CD14-positive monocyte (primary cell): ENCODE data around the gene SLC25A19. TPM values are rescaled to one million over a fixed set of nuclear protein-coding genes. Genes with fewer than 3 reads are reported as not detected.

Experiments used
- DNase-seq, 3 donors: peaks; one replicate each; pipeline ENCODE4 v3.0.0-alpha.2; 2011 to 2022
- H2AFZ ChIP-seq: 2 replicates; pipeline ENCODE4 v1.6.0; 2012; ENCODE audit warnings: mild to moderate bottlenecking, low read depth, low read length, inconsistent platforms; ENCODE audit not compliant: insufficient read depth, poor library complexity, severe bottlenecking
- H3K27ac ChIP-seq, 2 donors: 1 replicate in 1 of 2; 2 replicates in 1 of 2; pipeline ENCODE4 v1.5.1; 2012 to 2013; ENCODE audit warnings: low read length in 2 of 2, control low read depth in 1 of 2, inconsistent platforms in 1 of 2, low read depth in 1 of 2, mild to moderate bottlenecking in 1 of 2
- H3K27me3 ChIP-seq, 2 donors: one replicate each; pipeline versions ENCODE4 v1.6.0 to v1.6.1; 2011 to 2013; ENCODE audit warnings: low read length in 2 of 2; ENCODE audit not compliant: control insufficient read depth in 2 of 2, insufficient read depth in 2 of 2
- H3K36me3 ChIP-seq, 2 donors: replicated peaks in 1 of 2; 1 replicate in 1 of 2; 2 replicates in 1 of 2; pipeline versions ENCODE4 v1.5.1 to v1.6.1; 2012 to 2013; ENCODE audit warnings: low read length in 2 of 2, control low read depth in 1 of 2, inconsistent platforms in 1 of 2, mild to moderate bottlenecking in 1 of 2; ENCODE audit not compliant: insufficient read depth in 2 of 2, control insufficient read depth in 1 of 2
- H3K4me1 ChIP-seq, 2 donors: 1 replicate in 1 of 2; 2 replicates in 1 of 2; pipeline versions ENCODE4 v1.5.1 to v1.6.1; 2012 to 2013; ENCODE audit warnings: low read length in 2 of 2, control low read depth in 1 of 2, inconsistent platforms in 1 of 2, mild to moderate bottlenecking in 1 of 2, moderate library complexity in 1 of 2; ENCODE audit not compliant: insufficient read depth in 2 of 2, control insufficient read depth in 1 of 2
- H3K4me2 ChIP-seq: replicated peaks from 2 replicates; pipeline ENCODE3; 2012; ENCODE audit warnings: low read length, moderate library complexity, mild to moderate bottlenecking; ENCODE audit not compliant: poor library complexity, severe bottlenecking; ENCODE audit errors: extremely low read depth
- H3K4me3 ChIP-seq, 3 experiments: fragments of 200-600 bp in 1 of 3; sonication (generic) in 1 of 3; replicated peaks in 1 of 3; 1 replicate in 2 of 3; 2 replicates in 1 of 3; pipeline ENCODE4 v1.5.1; 2011 to 2013; ENCODE audit warnings: low read length in 3 of 3, mild to moderate bottlenecking in 3 of 3, control low read depth in 2 of 3, low read depth in 2 of 3, inconsistent platforms in 1 of 3, moderate library complexity in 1 of 3
- H3K79me2 ChIP-seq: 2 replicates; pipeline ENCODE4 v1.6.0; 2012; ENCODE audit warnings: mild to moderate bottlenecking, control low read depth, inconsistent platforms, low read length, moderate library complexity; ENCODE audit not compliant: insufficient read depth
- H3K9ac ChIP-seq: 2 replicates; pipeline ENCODE4 v1.6.0; 2017; ENCODE audit warnings: low read length, mild to moderate bottlenecking; ENCODE audit not compliant: insufficient read depth, poor library complexity, severe bottlenecking
- H3K9me3 ChIP-seq, 2 donors: replicated peaks in 1 of 2; 1 replicate in 1 of 2; 2 replicates in 1 of 2; pipeline versions ENCODE4 v1.5.1 to v1.6.1; 2012 to 2013; ENCODE audit warnings: low read length in 2 of 2, control low read depth in 1 of 2; ENCODE audit not compliant: control insufficient read depth in 1 of 2, insufficient read depth in 1 of 2
- H4K20me1 ChIP-seq: 2 replicates; pipeline ENCODE4 v1.6.0; 2012; ENCODE audit warnings: mild to moderate bottlenecking, low read length, control low read depth, moderate library complexity; ENCODE audit not compliant: insufficient read depth
- H3K27ac Mint-ChIP-seq, 7 donors: one replicate each; pipeline ENCODE4 v1.8.0; 2020; ENCODE audit warnings: mild to moderate bottlenecking in 7 of 7, mixed read lengths in 7 of 7, moderate library complexity in 6 of 7, inconsistent platforms in 2 of 7
- H3K27me3 Mint-ChIP-seq, 3 donors: one replicate each; pipeline ENCODE4 v1.8.0; 2021 to 2022; ENCODE audit warnings: low read depth in 3 of 3, mild to moderate bottlenecking in 3 of 3, mixed read lengths in 3 of 3, moderate library complexity in 3 of 3, inconsistent platforms in 1 of 3
- H3K36me3 Mint-ChIP-seq, 2 donors: one replicate each; pipeline ENCODE4 v1.8.0; 2020; ENCODE audit warnings: mixed read lengths in 2 of 2, inconsistent platforms in 1 of 2, mild to moderate bottlenecking in 1 of 2
- H3K4me1 Mint-ChIP-seq: one replicate; pipeline ENCODE4 v1.8.0; 2020; ENCODE audit warnings: mild to moderate bottlenecking, mixed read lengths
- H3K4me3 Mint-ChIP-seq, 2 donors: one replicate each; pipeline ENCODE4 v1.8.0; 2020; ENCODE audit warnings: mild to moderate bottlenecking in 2 of 2, mixed read lengths in 2 of 2, moderate library complexity in 1 of 2
- H3K9me3 Mint-ChIP-seq, 7 donors: one replicate each; pipeline ENCODE4 v1.8.0; 2020 to 2022; ENCODE audit warnings: mixed read lengths in 7 of 7, mild to moderate bottlenecking in 6 of 7, moderate library complexity in 6 of 7, inconsistent platforms in 2 of 7
- WGBS: methylation state at CpG from one replicate; pipeline ENCODE4 v1.1.5; 2013; ENCODE audit warnings: missing lambda C conversion rate; ENCODE audit not compliant: insufficient coverage; 5-methylcytosine and 5-hydroxymethylcytosine counted together
- intact Hi-C, 2 donors: fragments of 100-400 bp; cut with micrococcal nuclease; formaldehyde crosslinking; loops; one replicate each; pipeline versions ENCODE4 v1.15.0 to v1.15.1; 2023
- polyA plus RNA-seq, 3 donors: library from polyadenylated mRNA; depleted of rRNA in 1 of 3; unstranded in 2 of 3; stranded (reverse) in 1 of 3; fragments of 300-500 nt in 2 of 3; fragments of >200 nt in 1 of 3; fragmentation: Illumina TruSeq in 2 of 3; gene quantifications; 1 replicate in 2 of 3; 2 replicates in 1 of 3; pipeline ENCODE4 v1.2.3, GENCODE V29; 2012 to 2021
- TF ChIP-seq, protein P1 (sequence below): fragments of 200-600 bp; IDR thresholded peaks from one replicate; pipeline ENCODE4 v1.8.0; 2022; ENCODE audit warnings: antibody characterized with exemption, mild to moderate bottlenecking

Gene SLC25A19
- polyA plus RNA-seq, 3 donors = 14.4 to 21.5 (median 18.8) TPM

- no peaks in the 10 kb centered on the region for H3K9me3 ChIP-seq
- H3K4me3 ChIP-seq = peak overlapping the region; percentile 71 to 92 (median 83)
- TF ChIP-seq, protein P1, sequence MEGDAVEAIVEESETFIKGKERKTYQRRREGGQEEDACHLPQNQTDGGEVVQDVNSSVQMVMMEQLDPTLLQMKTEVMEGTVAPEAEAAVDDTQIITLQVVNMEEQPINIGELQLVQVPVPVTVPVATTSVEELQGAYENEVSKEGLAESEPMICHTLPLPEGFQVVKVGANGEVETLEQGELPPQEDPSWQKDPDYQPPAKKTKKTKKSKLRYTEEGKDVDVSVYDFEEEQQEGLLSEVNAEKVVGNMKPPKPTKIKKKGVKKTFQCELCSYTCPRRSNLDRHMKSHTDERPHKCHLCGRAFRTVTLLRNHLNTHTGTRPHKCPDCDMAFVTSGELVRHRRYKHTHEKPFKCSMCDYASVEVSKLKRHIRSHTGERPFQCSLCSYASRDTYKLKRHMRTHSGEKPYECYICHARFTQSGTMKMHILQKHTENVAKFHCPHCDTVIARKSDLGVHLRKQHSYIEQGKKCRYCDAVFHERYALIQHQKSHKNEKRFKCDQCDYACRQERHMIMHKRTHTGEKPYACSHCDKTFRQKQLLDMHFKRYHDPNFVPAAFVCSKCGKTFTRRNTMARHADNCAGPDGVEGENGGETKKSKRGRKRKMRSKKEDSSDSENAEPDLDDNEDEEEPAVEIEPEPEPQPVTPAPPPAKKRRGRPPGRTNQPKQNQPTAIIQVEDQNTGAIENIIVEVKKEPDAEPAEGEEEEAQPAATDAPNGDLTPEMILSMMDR = peak; percentile 79
- intact Hi-C loops = loop anchor here in 1 of 2 donors (5.0 kb wide), 1 partner anchor 136 kb away; the partner anchor contains the start of gene GRB2
- Mint-ChIP-seq H3K36me3 (peaks cover 30 to 40% of the 10 kb centered on the region in 2 donors), H3K4me1 (peaks cover 54% of the 10 kb centered on the region), H3K27me3 (peaks cover 0 to 2% (median 0%) of the 10 kb centered on the region in 3 donors), H3K9me3 (peaks cover 0 to 4% (median 0%) of the 10 kb centered on the region in 7 donors), H3K27ac (peak overlapping the region; percentile 36 to 81 (median 70)), H3K4me3 (peak overlapping the region; percentile 72 to 87)
- H3K4me1 ChIP-seq = peaks cover 54 to 59% of the 10 kb centered on the region in 2 donors
- peak overlapping the region; percentile 91 for H2AFZ ChIP-seq
- under 1% methylated on average over 73 of the region's 74 CpGs for WGBS
- peak overlapping the region; percentile 89 for H3K4me2 ChIP-seq
- peak overlapping the region; percentile 52 to 90 for H3K27ac ChIP-seq
- peak; percentile 78 to 89 (median 88) for DNase-seq
- peak overlapping the region; percentile 83 for H3K9ac ChIP-seq
- peaks cover 4% of the 10 kb centered on the region for H4K20me1 ChIP-seq
- no peaks in the 10 kb centered on the region for H3K27me3 ChIP-seq
- H3K36me3 ChIP-seq = peaks cover 13 to 29% of the 10 kb centered on the region in 2 donors
- peaks cover 63% of the 10 kb centered on the region for H3K79me2 ChIP-seq
These were observed 17.8 kb downstream of the SLC25A19 start for GRCh38 chr17:75271233-75271954.

DNA sequence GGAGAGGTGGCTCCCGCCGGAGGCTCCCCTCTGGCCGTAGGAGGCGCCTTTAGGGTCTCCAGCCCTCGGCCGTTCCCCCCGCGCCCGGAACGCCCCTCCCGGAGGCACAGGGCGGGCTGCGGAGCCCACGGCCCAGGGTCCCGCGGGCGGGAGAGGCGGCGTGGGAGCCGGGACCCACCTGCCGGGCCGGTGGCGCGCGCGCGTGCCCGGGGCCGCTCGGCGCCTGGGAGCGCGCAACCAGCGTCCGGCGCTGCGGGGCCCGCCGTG lies 18.3 kb downstream of the SLC25A19 start, which contains the start of gene MIF4GD:
Gene MIF4GD, minus strand, starts transcription at position 266 of the 267 bp plus-strand sequence. CDS start 1,036 bp downstream, outside the sequence.
- H3K79me2 ChIP-seq = peaks cover 68% of the 10 kb centered on the region
- H3K4me2 ChIP-seq = peak within 1 kb of the TSS; percentile 89
- peak within 1 kb of the TSS; percentile 71 to 94 (median 92) for H3K4me3 ChIP-seq
- no peaks in the 10 kb centered on the region for H3K9me3 ChIP-seq
- H3K9ac ChIP-seq = peak within 1 kb of the TSS; percentile 96
- peaks cover 13 to 34% of the 10 kb centered on the region in 2 donors for H3K36me3 ChIP-seq
- no peaks in the 10 kb centered on the region for H3K27me3 ChIP-seq
- intact Hi-C loops = loop anchor here in 1 of 2 donors (5.0 kb wide), 1 partner anchor 136 kb away; the partner anchor contains the start of gene GRB2
- peak within 1 kb of the TSS; percentile 89 to 94 for H3K27ac ChIP-seq
- H3K4me1 ChIP-seq = peaks cover 59 to 64% of the 10 kb centered on the region in 2 donors
- H4K20me1 ChIP-seq = peaks cover 4% of the 10 kb centered on the region
- H3K27me3 Mint-ChIP-seq = peaks cover 0 to 2% (median 0%) of the 10 kb centered on the region in 3 donors
- WGBS = under 1% methylated on average over 39 of the region's 39 CpGs
- peak within 1 kb of the TSS; percentile 81 to 92 for H3K4me3 Mint-ChIP-seq
- peak within 1 kb of the TSS; percentile 85 to 94 (median 92) for H3K27ac Mint-ChIP-seq
- peaks cover 59% of the 10 kb centered on the region for H3K4me1 Mint-ChIP-seq
- no peak for DNase-seq
- H3K36me3 Mint-ChIP-seq = peaks cover 32 to 40% of the 10 kb centered on the region in 2 donors
- TF ChIP-seq, protein P1 = no peak
- peaks cover 0 to 4% (median 0%) of the 10 kb centered on the region in 7 donors for H3K9me3 Mint-ChIP-seq
- peak within 1 kb of the TSS; percentile 91 for H2AFZ ChIP-seq
